Measurements from ENCODE around the gene MYOZ1.

The MYOZ1 gene

DNA sequence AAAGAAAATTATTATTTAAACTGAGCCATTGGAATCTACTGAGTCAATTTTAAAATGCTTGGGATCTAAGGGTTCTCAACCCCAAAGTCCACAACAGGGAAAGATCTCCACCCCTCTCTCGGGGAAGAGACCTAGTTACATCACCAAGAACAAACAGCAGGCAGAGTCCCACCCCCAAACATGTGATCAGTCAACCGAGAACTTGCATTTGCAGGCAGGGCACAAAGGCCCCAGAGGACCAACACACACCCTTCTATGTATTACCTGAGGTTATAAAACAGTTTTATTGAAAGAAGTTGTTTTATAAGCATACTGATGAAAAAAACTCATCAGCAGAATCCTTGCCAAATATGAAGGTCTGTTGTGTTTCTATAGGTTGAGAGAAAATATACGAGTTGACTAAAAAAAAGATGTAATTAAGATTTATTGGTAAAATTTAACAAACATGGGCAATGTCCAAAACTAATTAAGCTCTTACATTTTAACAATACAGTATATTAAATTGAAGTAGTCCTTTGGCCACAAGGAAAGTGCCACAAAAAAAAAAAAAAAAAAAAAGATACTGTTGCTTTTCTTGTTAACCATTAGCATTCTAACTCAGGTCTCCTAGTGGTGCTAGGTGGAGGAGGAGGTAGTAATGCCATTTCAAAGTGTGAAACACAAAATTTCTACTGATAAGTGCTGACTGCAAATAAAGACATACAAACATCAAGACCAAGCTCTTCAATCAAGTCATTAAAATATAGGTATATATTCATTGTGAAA, 49.2 kb downstream of the MYOZ1 start:
- peak; percentile 65 for DNase-seq

DNA sequence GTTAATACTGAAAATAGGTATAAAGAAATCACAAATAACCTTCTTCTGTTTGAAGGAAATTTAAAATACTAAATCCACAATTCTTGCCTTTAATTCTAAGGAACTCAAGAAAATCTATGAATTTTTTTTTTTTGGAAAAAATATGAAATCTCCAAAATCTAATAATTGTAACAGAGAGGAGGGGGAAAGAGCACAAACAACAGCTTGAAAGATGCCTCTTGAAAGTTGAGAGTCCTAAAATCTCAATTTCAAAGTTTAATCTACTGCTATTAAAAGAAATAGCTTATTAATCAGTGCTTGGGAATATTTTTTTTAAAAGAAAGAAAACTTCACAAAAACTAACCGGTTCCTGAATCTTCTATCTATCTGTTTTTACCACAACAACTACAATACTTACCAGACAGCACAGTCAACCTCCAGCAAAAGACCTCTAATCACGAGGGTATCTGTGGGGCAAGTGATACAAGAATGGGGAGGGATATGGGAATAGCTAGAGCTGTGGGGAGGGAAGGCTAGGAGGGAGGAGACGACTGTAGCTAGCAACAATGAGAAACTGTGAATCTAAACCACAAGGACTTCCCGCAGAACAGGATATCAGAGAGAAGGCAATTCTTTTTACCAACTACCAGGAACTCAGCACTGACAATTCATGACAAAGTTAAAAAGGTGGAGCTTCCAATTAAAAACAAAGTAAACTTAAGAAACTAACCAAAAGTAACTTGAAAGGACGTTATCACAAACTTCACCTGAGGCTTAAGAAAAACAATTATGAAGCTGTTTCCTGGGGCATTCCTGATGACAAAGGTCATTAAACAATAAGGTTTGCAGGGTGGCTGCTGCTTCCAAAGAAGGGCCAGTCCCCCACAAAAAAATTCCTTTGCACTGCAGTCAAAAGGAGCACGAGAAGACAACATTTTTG, 50.1 kb downstream of the MYOZ1 start, which contains the start of gene USP54:
USP54 (minus strand) TSS at position 462 of the 919 bp plus-strand sequence. CDS start 15,684 bp downstream, outside the sequence.
- no peak for DNase-seq

DNA sequence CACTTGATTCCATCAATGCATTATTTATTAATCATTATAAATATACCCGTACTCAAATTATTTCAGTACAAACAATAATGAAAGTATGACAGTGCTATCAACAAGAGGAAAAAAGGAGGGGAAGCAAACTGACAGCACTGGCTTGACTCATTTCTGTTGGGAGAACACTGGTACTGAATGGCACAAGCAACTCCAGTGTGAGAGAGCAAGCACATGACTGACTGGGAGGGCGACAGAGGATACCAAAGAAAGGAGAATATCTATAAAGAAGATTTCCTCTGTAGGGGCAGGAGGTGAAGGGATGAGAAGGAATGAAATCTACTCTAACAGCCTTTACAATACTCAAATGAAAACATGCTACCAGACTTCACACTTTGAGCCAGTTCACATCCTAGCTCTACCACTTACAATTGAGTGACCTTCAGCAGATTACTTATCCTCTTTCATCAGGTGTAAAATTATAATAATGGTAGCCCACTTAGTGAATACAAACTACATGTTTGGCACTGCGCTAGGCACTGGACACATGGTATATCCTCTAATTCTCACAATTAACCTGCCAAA, 51.6 kb downstream of the MYOZ1 start:
- DNase-seq = no peak

DNA sequence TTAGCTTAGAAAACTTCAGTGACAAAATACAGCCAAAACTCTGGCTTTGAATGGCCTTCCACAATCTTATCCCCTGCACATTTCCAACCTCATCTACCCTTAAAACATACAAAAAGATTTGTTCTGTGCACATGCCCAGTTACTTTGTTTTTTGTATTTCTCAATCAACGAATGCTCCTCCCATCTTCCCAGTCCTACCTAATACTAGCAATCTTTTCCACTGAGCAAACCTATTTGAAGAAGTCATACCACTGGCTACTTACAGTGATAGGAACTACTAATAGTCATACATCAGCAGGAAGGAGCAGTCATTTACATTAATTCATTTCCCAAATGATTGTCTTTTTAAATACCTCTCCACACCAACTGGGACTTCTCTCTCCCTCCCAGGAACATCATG, 52.6 kb downstream of the MYOZ1 start:
- no peak for DNase-seq

DNA sequence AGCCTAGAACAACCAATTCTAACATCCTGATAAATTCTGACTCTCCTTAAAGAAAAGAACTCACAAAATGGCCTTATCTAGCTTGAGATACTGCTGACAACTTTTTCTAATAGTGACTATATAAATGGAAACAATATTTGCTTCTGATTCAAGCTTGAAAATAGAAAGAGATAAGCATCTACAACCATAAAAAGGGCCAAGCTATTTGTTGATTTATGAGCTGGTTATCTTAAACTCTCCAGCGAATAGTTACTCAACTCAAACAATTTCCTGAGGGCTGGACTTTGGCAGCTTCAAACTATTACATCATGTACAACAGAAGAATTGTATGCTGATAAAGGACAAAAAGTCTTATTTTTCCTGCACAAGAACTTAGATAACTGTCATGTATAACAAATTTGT, 54.7 kb downstream of the MYOZ1 start:
- DNase-seq = no peak

GRCh38 chr10:73585327-73585726, 55.9 kb downstream of the MYOZ1 start:
- no peak for DNase-seq

DNA sequence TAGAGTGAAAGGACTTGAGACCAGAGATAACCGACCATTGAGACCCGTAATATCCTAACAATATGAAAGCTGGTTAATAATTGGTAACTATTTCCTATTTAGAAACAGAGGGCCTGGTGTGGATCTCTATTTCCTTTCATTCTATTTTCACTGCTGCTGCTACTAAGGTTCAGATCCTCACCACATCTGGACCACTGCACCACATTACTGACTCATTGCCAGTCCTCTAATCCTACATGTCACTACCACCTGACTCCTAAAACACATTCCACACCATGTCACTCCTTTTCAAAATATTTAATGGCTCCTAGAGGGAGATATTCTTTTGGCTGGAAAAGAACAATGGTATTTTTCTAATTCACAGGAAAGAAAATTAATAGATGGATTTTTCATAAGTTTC, 56.5 kb downstream of the MYOZ1 start:
- no peak for DNase-seq

GRCh38 chr10:73581918-73582317, 59.4 kb downstream of the MYOZ1 start:
- no peak for DNase-seq

Measured in NCI-H1436 (cell line).